T-cell (primary cell): Measurements from ENCODE around the gene MCCC1. TPM values are rescaled to one million over a fixed set of nuclear protein-coding genes. Genes with fewer than 3 reads are reported as not detected.
"Not testable (repeated sequence)": the region's sequence is repeated elsewhere in the genome, so short reads cannot be mapped to it uniquely, and the experiment has no call there.

Experiments used
- ATAC-seq, 4 experiments: fragments of 200-7000 bp in 3 of 4; fragments of 150-1000 bp in 1 of 4; cut with Tn5 transposase; replicated peaks in 1 of 4; 1 replicate in 3 of 4; 2 replicates in 1 of 4; pipeline ENCODE4 v1.10.0; 2021; ENCODE audit warnings: moderate library complexity in 3 of 4, mild to moderate bottlenecking in 2 of 4, moderate number of reproducible peaks in 1 of 4
- CTCF ChIA-PET, 2 donors: fragments of 300-600 bp; sonication (Branson Sonifier 250); formaldehyde crosslinking; loops; one replicate each; lab custom pipeline; 2022; ENCODE audit warnings: antibody characterized with exemption in 2 of 2; lab: Charles Lee
- POLR2A ChIA-PET, 2 donors: fragments of 300-600 bp; sonication (Branson Sonifier 250); formaldehyde crosslinking; loops; one replicate each; lab custom pipeline; 2022; ENCODE audit warnings: antibody characterized with exemption in 2 of 2; lab: Charles Lee
- DNase-seq, 35 experiments: peaks; one replicate each; pipeline versions ENCODE4 v3.0.0 to v3.0.0-alpha.2; 2013 to 2023
- H3K27ac ChIP-seq: one replicate; pipeline ENCODE4 v1.5.1; 2013; ENCODE audit warnings: low read length
- H3K27me3 ChIP-seq, 2 experiments: replicated peaks in 1 of 2; 1 replicate in 1 of 2; 2 replicates in 1 of 2; pipeline versions ENCODE4 v1.6.1 to v1.7.0; 2013; ENCODE audit warnings: low read length in 1 of 2, mixed read lengths in 1 of 2; ENCODE audit not compliant: control insufficient read depth in 2 of 2, insufficient read depth in 2 of 2; ENCODE audit errors: extremely low read depth in 1 of 2
- H3K36me3 ChIP-seq, 2 donors: 1 replicate in 1 of 2; 2 replicates in 1 of 2; pipeline versions ENCODE4 v1.6.1 to v1.7.0; 2013; ENCODE audit warnings: low read length in 1 of 2; ENCODE audit not compliant: control insufficient read depth in 2 of 2, insufficient read depth in 1 of 2; ENCODE audit errors: extremely low read depth in 1 of 2
- H3K4me1 ChIP-seq, 2 experiments: 1 replicate in 1 of 2; 2 replicates in 1 of 2; pipeline versions ENCODE4 v1.6.1 to v1.7.0; 2013; ENCODE audit warnings: low read length in 2 of 2, mixed read lengths in 1 of 2; ENCODE audit not compliant: insufficient read depth in 2 of 2, control insufficient read depth in 1 of 2; ENCODE audit errors: extremely low read depth in 1 of 2
- H3K4me3 ChIP-seq, 2 donors: 1 replicate in 1 of 2; 2 replicates in 1 of 2; pipeline versions ENCODE4 v1.5.1 to v1.7.0; 2013; ENCODE audit warnings: mild to moderate bottlenecking in 2 of 2, low read length in 1 of 2, moderate library complexity in 1 of 2; ENCODE audit not compliant: control insufficient read depth in 1 of 2; ENCODE audit errors: extremely low read depth in 1 of 2
- H3K9me3 ChIP-seq: 2 replicates; pipeline ENCODE4 v1.7.0; 2013
- H3K27ac Mint-ChIP-seq, 2 donors: one replicate each; pipeline ENCODE4 v1.8.0; 2020 to 2021; ENCODE audit warnings: mild to moderate bottlenecking in 2 of 2, mixed read lengths in 2 of 2
- H3K27me3 Mint-ChIP-seq, 2 donors: one replicate each; pipeline ENCODE4 v1.8.0; 2021 to 2022; ENCODE audit warnings: mixed read lengths in 2 of 2
- H3K36me3 Mint-ChIP-seq: one replicate; pipeline ENCODE4 v1.8.0; 2021; ENCODE audit warnings: mixed read lengths
- H3K4me1 Mint-ChIP-seq, 3 donors: one replicate each; pipeline ENCODE4 v1.8.0; 2020 to 2022; ENCODE audit warnings: mixed read lengths in 3 of 3, mild to moderate bottlenecking in 1 of 3
- H3K4me3 Mint-ChIP-seq, 3 donors: one replicate each; pipeline ENCODE4 v1.8.0; 2020 to 2022; ENCODE audit warnings: mild to moderate bottlenecking in 3 of 3, mixed read lengths in 3 of 3, moderate library complexity in 3 of 3
- H3K9me3 Mint-ChIP-seq, 3 donors: one replicate each; pipeline ENCODE4 v1.8.0; 2020 to 2022; ENCODE audit warnings: mixed read lengths in 3 of 3
- WGBS: methylation state at CpG from one replicate; pipeline ENCODE4 v1.1.5; 2013; ENCODE audit warnings: missing lambda C conversion rate; ENCODE audit not compliant: insufficient coverage; 5-methylcytosine and 5-hydroxymethylcytosine counted together
- total RNA-seq, 35 experiments: library from RNA in 6 of 35; stranded (reverse) in 6 of 35; fragments of 120-200 nt in 1 of 35; gene quantifications; one replicate each; pipeline versions ENCODE4 v1.2.1 to v1.2.4 and lab custom pipeline; 2013 to 2026

The MCCC1 gene
- total RNA-seq, 5 donors from 2014 or later (not counting 1 experiment from before 2014, with no cell fraction given), result 18.1 to 33.1 (median 26.0) TPM

DNA sequence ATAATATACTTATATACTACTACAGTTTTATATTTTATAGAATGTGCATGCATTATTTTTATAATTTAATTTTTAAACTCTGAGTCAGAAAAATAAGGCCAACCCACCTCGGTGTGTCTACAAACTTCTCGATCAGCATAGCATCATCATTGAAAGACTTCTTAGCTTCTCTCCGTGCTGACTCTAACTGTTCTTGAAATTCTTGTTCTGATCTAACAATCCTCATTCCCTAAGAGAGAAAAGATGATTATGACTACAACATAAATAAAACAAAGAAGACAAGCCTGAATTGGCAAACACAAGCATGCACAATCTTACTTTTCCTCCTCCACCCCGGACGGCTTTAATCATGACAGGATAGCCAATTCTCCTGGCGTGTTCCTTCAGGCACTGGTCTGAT, 28.4 kb downstream of the MCCC1 start:
- ATAC-seq, result no peak
- Histone ChIP-seq H3K9me3 (no peaks in the 10 kb centered on the region), H3K36me3 (peaks cover 0 to 32% of the 10 kb centered on the region in 2 donors), H3K4me1 (no peaks in the 10 kb centered on the region), H3K4me3 (no peak overlapping the region), H3K27ac (no peak overlapping the region), H3K27me3 (no peaks in the 10 kb centered on the region)
- ChIA-PET CTCF (no interaction called here), POLR2A (no interaction called here)
- H3K27ac Mint-ChIP-seq, result no peak overlapping the region
- H3K4me3 Mint-ChIP-seq, result no peak overlapping the region
- no peaks in the 10 kb centered on the region for H3K27me3 Mint-ChIP-seq
- H3K9me3 Mint-ChIP-seq, result no peaks in the 10 kb centered on the region
- H3K36me3 Mint-ChIP-seq, result peaks cover 58% of the 10 kb centered on the region
- DNase-seq, result no peak
- WGBS, result no CpG with 5 or more reads among the region's 6 CpGs
- H3K4me1 Mint-ChIP-seq, result peaks cover 0 to 2% (median 0%) of the 10 kb centered on the region in 3 donors

DNA sequence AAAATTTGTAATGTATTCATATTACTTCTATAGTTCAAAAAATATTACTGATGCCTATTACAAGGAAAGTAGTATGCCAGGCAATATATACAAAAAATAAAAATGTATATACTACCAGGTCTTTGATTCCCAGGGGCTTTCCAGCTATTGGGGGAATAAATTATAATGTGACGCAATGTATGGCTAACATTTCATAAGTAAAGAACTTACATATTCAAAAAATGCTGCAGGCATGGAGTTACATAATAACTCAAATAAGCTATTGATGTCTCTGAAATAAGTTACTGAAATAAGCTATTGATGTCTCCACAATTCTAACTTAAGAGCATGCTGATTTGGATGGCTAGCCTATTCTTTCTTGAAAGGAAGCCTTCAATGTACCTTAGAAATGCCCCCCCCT, 30.2 kb downstream of the MCCC1 start:
- Mint-ChIP-seq H3K4me1 (peaks cover 0 to 2% (median 0%) of the 10 kb centered on the region in 3 donors), H3K9me3 (no peaks in the 10 kb centered on the region), H3K27me3 (no peaks in the 10 kb centered on the region), H3K36me3 (peaks cover 53% of the 10 kb centered on the region), H3K4me3 (no peak overlapping the region), H3K27ac (no peak overlapping the region)
- Histone ChIP-seq H3K9me3 (no peaks in the 10 kb centered on the region), H3K4me1 (no peaks in the 10 kb centered on the region), H3K27me3 (no peaks in the 10 kb centered on the region), H3K36me3 (peaks cover 0 to 31% of the 10 kb centered on the region in 2 donors), H3K4me3 (no peak overlapping the region), H3K27ac (no peak overlapping the region)
- no peak for DNase-seq
- ChIA-PET CTCF (no interaction called here), POLR2A (no interaction called here)
- ATAC-seq, result no peak
- WGBS, result no CpG with 5 or more reads among the region's 1 CpG

DNA sequence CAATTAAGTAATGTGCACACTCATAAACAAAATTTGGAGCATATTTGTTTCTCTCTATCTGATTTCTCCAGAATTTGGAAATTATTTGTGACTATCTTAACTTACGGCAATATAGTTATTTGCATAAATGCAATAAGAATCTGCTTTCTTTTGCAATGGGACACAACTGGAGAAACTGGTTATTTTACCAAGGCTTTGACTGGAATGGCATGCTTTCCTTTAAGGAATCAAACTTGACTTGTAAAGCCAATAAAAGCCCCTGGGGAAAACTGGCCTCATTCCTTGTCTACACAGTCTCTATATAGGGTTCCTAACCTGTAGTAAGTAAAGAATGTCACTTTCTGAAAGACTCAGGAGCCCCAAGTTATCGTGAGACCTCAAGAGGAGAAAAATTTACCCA, 32.4 kb downstream of the MCCC1 start:
- H3K4me1 Mint-ChIP-seq, POLR2A ChIA-PET, H3K4me3 ChIP-seq, DNase-seq, ATAC-seq, H3K27me3 Mint-ChIP-seq, H3K4me1 ChIP-seq, CTCF ChIA-PET, H3K27ac Mint-ChIP-seq, H3K27me3 ChIP-seq, H3K4me3 Mint-ChIP-seq, H3K9me3 Mint-ChIP-seq, H3K9me3 ChIP-seq, H3K27ac ChIP-seq: not testable (repeated sequence)
- peaks cover 5 to 34% of the 10 kb centered on the region in 2 donors for H3K36me3 ChIP-seq
- WGBS, result no CpG with 5 or more reads among the region's 2 CpGs
- H3K36me3 Mint-ChIP-seq, result peaks cover 52% of the 10 kb centered on the region

DNA sequence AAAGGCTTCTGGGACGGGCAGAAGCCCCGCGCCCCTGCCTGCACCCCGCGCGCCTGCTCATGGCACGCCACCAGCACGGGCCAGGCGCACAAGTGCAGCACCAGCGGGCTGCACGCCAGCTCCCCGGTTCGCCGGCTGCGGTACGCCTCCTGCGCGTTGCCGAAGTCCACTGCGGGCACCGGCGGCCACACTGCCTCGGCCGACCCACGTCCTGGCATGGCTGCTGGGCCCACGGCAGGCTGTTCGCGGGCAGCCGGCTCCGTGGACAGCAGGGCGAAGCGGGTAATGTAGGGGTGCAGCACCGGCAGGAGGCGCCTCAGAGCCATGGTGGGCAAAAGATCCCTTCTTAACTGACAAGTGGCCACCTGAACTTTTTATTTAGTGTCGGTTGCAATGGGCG, 34.8 kb downstream of the MCCC1 start:
- H3K27me3 Mint-ChIP-seq, result no peaks in the 10 kb centered on the region
- ChIA-PET POLR2A (no interaction called here), CTCF (no interaction called here)
- WGBS, result 97% methylated on average over 36 of the region's 36 CpGs
- H3K9me3 Mint-ChIP-seq, result no peaks in the 10 kb centered on the region
- ATAC-seq (no peak), DNase-seq (no peak)
- no peak overlapping the region for H3K27ac Mint-ChIP-seq
- Histone ChIP-seq H3K4me1 (no peaks in the 10 kb centered on the region), H3K9me3 (no peaks in the 10 kb centered on the region), H3K4me3 (no peak overlapping the region), H3K27ac (no peak overlapping the region), H3K27me3 (no peaks in the 10 kb centered on the region), H3K36me3 (peaks cover 5 to 17% of the 10 kb centered on the region in 2 donors)
- peaks cover 48% of the 10 kb centered on the region for H3K36me3 Mint-ChIP-seq
- no peak overlapping the region for H3K4me3 Mint-ChIP-seq
- H3K4me1 Mint-ChIP-seq, result no peaks in the 10 kb centered on the region

DNA sequence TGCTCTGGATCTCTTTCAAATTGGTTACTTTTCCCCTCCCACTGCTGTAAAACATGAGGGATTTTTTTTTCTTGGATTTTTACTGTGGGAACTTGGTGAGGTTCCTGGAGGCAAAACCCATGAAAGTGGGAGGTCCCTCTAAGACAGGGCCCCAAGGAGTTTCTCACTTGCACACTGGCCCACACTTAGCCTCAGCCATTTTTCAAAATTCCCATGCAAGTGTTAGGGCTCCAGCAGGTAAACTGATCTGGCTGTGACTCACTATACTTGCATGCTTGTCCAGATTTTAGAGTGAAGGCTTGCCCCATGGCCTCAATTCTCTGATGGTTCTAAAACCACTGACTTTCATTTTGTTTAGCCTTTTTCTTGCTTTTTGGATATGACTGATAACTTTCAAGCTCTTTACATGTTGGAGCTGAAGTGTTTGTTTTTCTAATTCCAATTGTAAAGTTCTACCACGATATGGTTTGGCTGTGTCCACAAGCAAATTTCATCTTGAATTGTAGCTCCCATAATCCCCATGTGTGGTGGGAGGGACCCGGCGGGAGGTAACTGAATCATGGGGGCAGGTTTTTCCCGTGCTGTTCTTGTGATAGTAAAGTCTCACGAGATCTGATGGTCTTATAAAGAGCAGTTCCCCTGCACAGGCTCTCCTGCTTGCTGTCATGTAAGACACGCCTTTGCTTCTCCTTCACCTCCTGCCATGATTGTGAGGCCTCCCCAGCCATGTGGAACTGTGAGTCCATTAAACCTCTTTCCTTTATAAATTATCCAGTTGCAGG, 37.7 kb downstream of the MCCC1 start:
- Histone ChIP-seq H3K4me1 (no peaks in the 10 kb centered on the region), H3K4me3 (no peak overlapping the region), H3K9me3 (no peaks in the 10 kb centered on the region), H3K27me3 (no peaks in the 10 kb centered on the region), H3K36me3 (peaks cover 8 to 10% of the 10 kb centered on the region in 2 donors), H3K27ac (no peak overlapping the region)
- Mint-ChIP-seq H3K27ac (no peak overlapping the region), H3K4me1 (no peaks in the 10 kb centered on the region), H3K4me3 (no peak overlapping the region), H3K36me3 (peaks cover 43% of the 10 kb centered on the region), H3K27me3 (no peaks in the 10 kb centered on the region), H3K9me3 (no peaks in the 10 kb centered on the region)
- ATAC-seq (no peak), DNase-seq (no peak)
- WGBS, result no CpG with 5 or more reads among the region's 6 CpGs
- POLR2A ChIA-PET, result no interaction called here
- CTCF ChIA-PET, result no interaction called here

DNA sequence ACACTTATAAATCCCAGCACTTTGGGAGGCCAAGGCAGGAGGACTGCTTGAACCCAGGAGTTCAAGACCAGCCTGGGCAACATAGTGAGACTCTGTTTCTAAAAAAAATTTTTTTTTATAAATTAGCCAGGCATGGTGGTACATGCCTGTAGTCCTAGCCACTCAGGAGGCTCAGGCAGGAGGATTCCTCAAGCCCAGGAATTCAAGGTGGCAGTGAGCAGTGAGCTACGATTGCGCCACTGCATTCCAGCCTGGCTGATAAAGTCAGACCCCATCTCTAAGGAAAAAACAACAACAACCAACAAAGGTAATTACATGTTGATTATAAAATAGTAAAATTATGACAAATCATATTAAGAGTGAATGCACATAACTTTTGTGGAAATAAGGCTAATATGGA, 40.9 kb downstream of the MCCC1 start:
- Histone ChIP-seq H3K4me3 (no peak overlapping the region), H3K27me3 (no peaks in the 10 kb centered on the region), H3K4me1 (no peaks in the 10 kb centered on the region), H3K27ac (no peak overlapping the region), H3K36me3 (peaks cover 5 to 11% of the 10 kb centered on the region in 2 donors), H3K9me3 (no peaks in the 10 kb centered on the region)
- Mint-ChIP-seq H3K4me1 (no peaks in the 10 kb centered on the region), H3K4me3 (no peak overlapping the region), H3K36me3 (peaks cover 31% of the 10 kb centered on the region), H3K27ac (no peak overlapping the region), H3K9me3 (no peaks in the 10 kb centered on the region), H3K27me3 (no peaks in the 10 kb centered on the region)
- POLR2A ChIA-PET, result no interaction called here
- DNase-seq (no peak), ATAC-seq (no peak)
- WGBS, result no CpG with 5 or more reads among the region's 2 CpGs
- CTCF ChIA-PET, result no interaction called here
